Measurements from ENCODE around the gene KPNB1. TPM values are rescaled to one million over a fixed set of nuclear protein-coding genes. Genes with fewer than 3 reads are reported as not detected.
A peak's percentile ranks its signal among the peaks of the same experiment; 100 is the strongest.

KPNB1 gene
- total and polyA plus RNA-seq, 2 experiments from 2014 or later: 59.5 to 423 TPM

GRCh38 chr17:47649972-47650524 lies 329 bp downstream of the KPNB1 start:
- TF ChIP-seq EZH2 (IDR thresholded peaks at IDR 0.05; ENCODE audit: insufficient read depth, poor library complexity, severe bottlenecking): no peak
- TF ChIP-seq EZH2phosphoT487 (IDR thresholded peaks at IDR 0.05; ENCODE audit: insufficient read depth, low read depth): no peak
- H3K9ac ChIP-seq: peak overlapping the region; percentile 76

DNA sequence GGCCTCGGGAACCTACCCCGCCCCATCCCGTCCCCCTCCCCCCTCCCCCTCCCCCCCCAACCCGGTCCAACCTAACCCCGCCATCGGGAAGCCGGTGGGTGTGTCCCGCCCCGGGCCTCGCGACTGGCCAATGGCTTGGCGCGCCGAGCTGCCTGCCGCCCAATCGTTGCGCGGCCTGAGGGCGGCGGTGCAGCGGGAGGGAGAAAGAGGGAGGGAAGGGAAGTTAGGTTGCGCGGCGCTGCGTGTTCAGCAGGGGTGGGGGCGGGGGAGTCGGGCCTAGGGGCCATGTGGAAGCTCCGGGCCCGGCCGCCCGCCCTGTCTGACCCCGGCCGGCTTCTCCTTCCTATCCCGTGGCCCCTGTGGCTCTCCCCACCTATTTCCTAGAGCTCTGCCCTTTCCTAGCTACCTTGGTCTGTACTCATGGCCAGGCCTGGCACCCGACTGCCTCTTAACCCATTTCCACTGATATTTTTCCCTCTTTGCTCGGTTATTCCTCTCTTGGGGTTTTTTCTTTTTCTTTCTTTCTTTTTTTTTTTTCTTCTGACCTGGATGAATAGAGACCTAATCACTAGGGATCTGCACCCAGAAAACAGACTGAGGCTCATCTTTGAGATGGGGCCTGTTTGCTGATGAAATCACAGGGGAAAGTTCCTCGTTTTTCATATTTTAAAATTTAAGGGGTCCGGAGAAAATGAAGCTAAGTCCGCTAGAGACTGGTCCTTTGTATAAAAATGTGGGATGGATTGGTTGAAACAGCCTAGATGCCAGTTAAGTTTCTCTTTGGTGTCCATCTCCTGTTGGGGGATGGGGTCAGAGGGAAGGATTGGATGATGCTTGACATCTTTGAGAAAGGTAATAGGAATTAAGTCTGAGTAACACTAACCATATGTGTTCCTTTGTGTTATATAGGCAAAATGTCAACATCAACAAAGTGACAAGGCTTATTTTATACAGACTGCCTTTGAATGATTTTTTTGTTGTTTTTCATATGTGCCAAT lies 1.1 kb downstream of the KPNB1 start:
- DNase-seq: peak; percentile 98

More at GRCh38 chr17:47649972-47650524, 329 bp downstream of the KPNB1 start:
- Histone ChIP-seq H4K20me1 (ENCODE audit: insufficient read depth) (peaks cover 12% of the 10 kb centered on the region), H3K36me3 (ENCODE audit: low read depth) (peaks cover 32% of the 10 kb centered on the region), H3K4me2 (ENCODE audit: unreplicated experiment) (no peak overlapping the region), H3F3A (ENCODE audit: insufficient read depth) (peaks cover 34% of the 10 kb centered on the region), H3K9me2 (ENCODE audit: insufficient read depth) (no peaks in the 10 kb centered on the region), H3K27me3 (replicated peaks; ENCODE audit: insufficient read depth) (no peaks in the 10 kb centered on the region), H3K4me3 (peak overlapping the region; percentile 97), H3K79me2 (ENCODE audit: insufficient read depth) (peaks cover 62% of the 10 kb centered on the region), H3K27ac (peak overlapping the region; percentile 56), H3K4me1 (ENCODE audit: insufficient read depth) (peaks cover 38% of the 10 kb centered on the region), H2AFZ (no peak overlapping the region), H3K9me3 (ENCODE audit: low read depth) (no peaks in the 10 kb centered on the region)
- 0 to 2% methylated on average over 19 to 48 of the region's 48 CpGs for WGBS, 2 experiments (ENCODE audit: low coverage in 1 of 2, low lambda C conversion rate in 2 of 2, missing lambda C conversion rate in 2 of 2)
- no peak for DNase-seq
- in situ Hi-C loops (cut with MboI): no loop called here

DNA sequence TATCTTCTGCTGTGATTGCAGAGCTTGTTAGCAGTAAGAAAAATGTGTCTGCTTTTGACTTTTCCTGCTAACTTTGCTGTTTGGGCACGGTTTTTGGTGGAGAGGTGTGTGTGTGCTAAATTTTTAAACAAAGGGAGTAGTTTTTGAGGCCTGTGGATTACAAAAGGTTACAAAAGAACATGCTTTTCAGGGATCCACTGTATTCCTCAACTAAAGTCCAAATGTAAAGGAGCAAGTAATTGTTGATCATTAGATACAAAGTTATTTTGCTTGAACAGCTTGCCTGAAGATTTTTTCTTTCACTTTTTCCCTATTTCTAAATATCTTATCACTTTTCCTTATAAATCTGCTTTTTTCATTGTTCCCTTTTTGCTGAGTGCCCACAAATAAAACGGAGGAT lies 2.0 kb downstream of the KPNB1 start:
- peaks cover 42% of the 10 kb centered on the region for H3K36me3 ChIP-seq (ENCODE audit: low read depth)
- peaks cover 78% of the 10 kb centered on the region for H3K79me2 ChIP-seq (ENCODE audit: insufficient read depth)
- peaks cover 34% of the 10 kb centered on the region for H3F3A ChIP-seq (ENCODE audit: insufficient read depth)
- H3K9me3 ChIP-seq (ENCODE audit: low read depth): no peaks in the 10 kb centered on the region
- H2AFZ ChIP-seq: no peak overlapping the region
- TF ChIP-seq EZH2 (IDR thresholded peaks at IDR 0.05; ENCODE audit: insufficient read depth, poor library complexity, severe bottlenecking) (no peak), EZH2phosphoT487 (IDR thresholded peaks at IDR 0.05; ENCODE audit: insufficient read depth, low read depth) (no peak)
- H3K4me3 ChIP-seq: peak overlapping the region; percentile 97
- no peaks in the 10 kb centered on the region for H3K27me3 ChIP-seq (replicated peaks; ENCODE audit: insufficient read depth)
- peak overlapping the region; percentile 96 for H3K4me2 ChIP-seq (ENCODE audit: unreplicated experiment)
- in situ Hi-C loops (cut with MboI): no loop called here
- peaks cover 14% of the 10 kb centered on the region for H4K20me1 ChIP-seq (ENCODE audit: insufficient read depth)
- H3K9ac ChIP-seq: peak overlapping the region; percentile 91
- H3K27ac ChIP-seq: peak overlapping the region; percentile 76; the same call in 1 of the 2 replicates
- WGBS, 2 experiments (ENCODE audit: low coverage in 1 of 2, low lambda C conversion rate in 2 of 2, missing lambda C conversion rate in 2 of 2): 68 to 72% methylated on average over 2 of the region's 2 CpGs
- DNase-seq: no peak
- peaks cover 43% of the 10 kb centered on the region for H3K4me1 ChIP-seq (ENCODE audit: insufficient read depth)
- H3K9me2 ChIP-seq (ENCODE audit: insufficient read depth): no peaks in the 10 kb centered on the region

More for the DNA sequence above, 1.1 kb downstream of the KPNB1 start:
- Histone ChIP-seq H3K27ac (peak overlapping the region; percentile 76), H3K27me3 (replicated peaks; ENCODE audit: insufficient read depth) (no peaks in the 10 kb centered on the region), H3K4me3 (peak overlapping the region; percentile 97), H3K4me2 (ENCODE audit: unreplicated experiment) (peak overlapping the region; percentile 96), H3K9ac (peak overlapping the region; percentile 91), H4K20me1 (ENCODE audit: insufficient read depth) (peaks cover 14% of the 10 kb centered on the region), H3K4me1 (ENCODE audit: insufficient read depth) (peaks cover 43% of the 10 kb centered on the region), H3K9me2 (ENCODE audit: insufficient read depth) (no peaks in the 10 kb centered on the region), H3F3A (ENCODE audit: insufficient read depth) (peaks cover 34% of the 10 kb centered on the region), H3K9me3 (ENCODE audit: low read depth) (no peaks in the 10 kb centered on the region), H3K79me2 (ENCODE audit: insufficient read depth) (peaks cover 70% of the 10 kb centered on the region), H3K36me3 (ENCODE audit: low read depth) (peaks cover 39% of the 10 kb centered on the region), H2AFZ (0 out of 2 replicates have a peak overlapping the region, but pooled peaks have one; percentile 11)
- 2% methylated on average over 20 to 32 of the region's 39 CpGs for WGBS, 2 experiments (ENCODE audit: low coverage in 1 of 2, low lambda C conversion rate in 2 of 2, missing lambda C conversion rate in 2 of 2)
- in situ Hi-C loops (cut with MboI): no loop called here
- no peak for TF ChIP-seq EZH2 (IDR thresholded peaks at IDR 0.05; ENCODE audit: insufficient read depth, poor library complexity, severe bottlenecking)
- no peak for TF ChIP-seq EZH2phosphoT487 (IDR thresholded peaks at IDR 0.05; ENCODE audit: insufficient read depth, low read depth)

- peaks cover 50% of the 10 kb centered on the region for H3K36me3 ChIP-seq (ENCODE audit: low read depth)
- peak overlapping the region; percentile 97; the same call in 1 of the 2 replicates for H3K4me3 ChIP-seq
- WGBS, 2 experiments (ENCODE audit: low coverage in 1 of 2, low lambda C conversion rate in 2 of 2, missing lambda C conversion rate in 2 of 2): 97% methylated on average over 6 of the region's 6 CpGs
- H3F3A ChIP-seq (ENCODE audit: insufficient read depth): peaks cover 43% of the 10 kb centered on the region
- H3K9me2 ChIP-seq (ENCODE audit: insufficient read depth): no peaks in the 10 kb centered on the region
- H4K20me1 ChIP-seq (ENCODE audit: insufficient read depth): peaks cover 14% of the 10 kb centered on the region
- TF ChIP-seq EZH2 (IDR thresholded peaks at IDR 0.05; ENCODE audit: insufficient read depth, poor library complexity, severe bottlenecking) (no peak), EZH2phosphoT487 (IDR thresholded peaks at IDR 0.05; ENCODE audit: insufficient read depth, low read depth) (no peak)
- in situ Hi-C loops (cut with MboI): no loop called here
- H2AFZ ChIP-seq: no peak overlapping the region
- no peaks in the 10 kb centered on the region for H3K27me3 ChIP-seq (replicated peaks; ENCODE audit: insufficient read depth)
- H3K9ac ChIP-seq: no peak overlapping the region
- peaks cover 83% of the 10 kb centered on the region for H3K79me2 ChIP-seq (ENCODE audit: insufficient read depth)
- no peaks in the 10 kb centered on the region for H3K9me3 ChIP-seq (ENCODE audit: low read depth)
- H3K27ac ChIP-seq: no peak overlapping the region
- peaks cover 43% of the 10 kb centered on the region for H3K4me1 ChIP-seq (ENCODE audit: insufficient read depth)
- DNase-seq: peak; percentile 43
- H3K4me2 ChIP-seq (ENCODE audit: unreplicated experiment): peak overlapping the region; percentile 96
Measured at GRCh38 chr17:47652570-47652969, 2.9 kb downstream of the KPNB1 start.
